ENCODE results near the gene AP1B1.
"Not testable (repeated sequence)": the region's sequence is repeated elsewhere in the genome, so short reads cannot be mapped to it uniquely, and the experiment has no call there.

The AP1B1 gene

GRCh38 chr22:29386708-29387107, 1.7 kb downstream of the AP1B1 start:
- DNase-seq (ENCODE audit: low read depth), result no peak

GRCh38 chr22:29385748-29386147, 2.6 kb downstream of the AP1B1 start:
- no peak for DNase-seq (ENCODE audit: low read depth)

GRCh38 chr22:29385151-29385704, 3.1 kb downstream of the AP1B1 start:
- no peak for DNase-seq (ENCODE audit: low read depth)

GRCh38 chr22:29383740-29384139, 4.6 kb downstream of the AP1B1 start:
- no peak for DNase-seq (ENCODE audit: low read depth)

GRCh38 chr22:29382580-29383302, 5.6 kb downstream of the AP1B1 start:
- no peak for DNase-seq (ENCODE audit: low read depth)

- no peak for DNase-seq (ENCODE audit: low read depth)
Measured at GRCh38 chr22:29380856-29381255, 7.5 kb downstream of the AP1B1 start.

GRCh38 chr22:29380032-29380781, 8.2 kb downstream of the AP1B1 start:
- peak; percentile 31 for DNase-seq (ENCODE audit: low read depth)

- no peak for DNase-seq (ENCODE audit: low read depth)
Measured at GRCh38 chr22:29379258-29379657, 9.1 kb downstream of the AP1B1 start.

GRCh38 chr22:29377979-29378378, 10.4 kb downstream of the AP1B1 start:
- DNase-seq (ENCODE audit: low read depth), result no peak

GRCh38 chr22:29376705-29377104, 11.7 kb downstream of the AP1B1 start:
- not testable (repeated sequence) for DNase-seq (ENCODE audit: low read depth)

GRCh38 chr22:29375398-29376076, 12.8 kb downstream of the AP1B1 start:
- DNase-seq (ENCODE audit: low read depth), result no peak

GRCh38 chr22:29374806-29375205, 13.6 kb downstream of the AP1B1 start:
- not testable (repeated sequence) for DNase-seq (ENCODE audit: low read depth)

- no peak for DNase-seq (ENCODE audit: low read depth)
Measured at GRCh38 chr22:29374401-29374800, 14.0 kb downstream of the AP1B1 start.

- DNase-seq (ENCODE audit: low read depth), result no peak
Measured at GRCh38 chr22:29370537-29370936, 17.8 kb downstream of the AP1B1 start.

- DNase-seq (ENCODE audit: low read depth), result peak; percentile 84
Measured at GRCh38 chr22:29369460-29369859, 18.9 kb downstream of the AP1B1 start.

- peak; percentile 65 for DNase-seq (ENCODE audit: low read depth)
Measured at GRCh38 chr22:29359469-29359868, 28.9 kb downstream of the AP1B1 start.

GRCh38 chr22:29357193-29357890, 31.0 kb downstream of the AP1B1 start:
- DNase-seq (ENCODE audit: low read depth), result not testable (repeated sequence)

GRCh38 chr22:29353860-29354259, 34.5 kb downstream of the AP1B1 start:
- DNase-seq (ENCODE audit: low read depth), result no peak

- no peak for DNase-seq (ENCODE audit: low read depth)
Measured at GRCh38 chr22:29353286-29353685, 35.1 kb downstream of the AP1B1 start.

GRCh38 chr22:29352778-29353177, 35.6 kb downstream of the AP1B1 start:
- no peak for DNase-seq (ENCODE audit: low read depth)

- DNase-seq (ENCODE audit: low read depth), result no peak
Measured at GRCh38 chr22:29351891-29352290, 36.5 kb downstream of the AP1B1 start.

GRCh38 chr22:29351042-29351441, 37.3 kb downstream of the AP1B1 start:
- no peak for DNase-seq (ENCODE audit: low read depth)
